ENCODE data around the gene DHRS2.
"Not testable (repeated sequence)": the region's sequence is repeated elsewhere in the genome, so short reads cannot be mapped to it uniquely, and the experiment has no call there.

Gene DHRS2

DNA sequence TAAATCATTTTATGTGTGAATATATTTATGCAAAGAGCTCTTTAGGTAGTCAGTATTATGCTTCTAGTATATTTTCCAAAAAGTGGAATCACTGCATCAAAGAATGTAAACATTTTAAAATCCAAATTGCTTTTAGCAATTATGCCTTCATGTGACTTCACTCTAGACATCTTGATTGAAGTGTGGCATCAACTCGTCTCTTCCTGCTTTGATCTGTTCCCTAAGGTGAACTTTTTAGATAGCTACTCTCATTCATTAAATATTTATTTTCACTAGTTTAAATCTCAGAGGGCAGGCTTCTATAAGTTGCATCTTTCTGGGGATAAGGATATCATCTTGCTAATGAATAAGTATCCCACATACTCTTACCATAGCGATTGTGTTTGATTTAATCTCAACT lies 39.2 kb downstream of the DHRS2 start:
- Histone ChIP-seq H3K27ac (no peak overlapping the region), H3K4me3 (no peak overlapping the region), H3K27me3 (no peaks in the 10 kb centered on the region), H3K36me3 (no peaks in the 10 kb centered on the region), H4K20me1 (no peaks in the 10 kb centered on the region), H3K4me1 (no peaks in the 10 kb centered on the region), H3K4me2 (no peak overlapping the region), H3K9me3 (no peaks in the 10 kb centered on the region), H3K9ac (no peak overlapping the region)
- TF ChIP-seq Cebpa-rat (IDR thresholded peaks at IDR 0.05) = no peak

DNA sequence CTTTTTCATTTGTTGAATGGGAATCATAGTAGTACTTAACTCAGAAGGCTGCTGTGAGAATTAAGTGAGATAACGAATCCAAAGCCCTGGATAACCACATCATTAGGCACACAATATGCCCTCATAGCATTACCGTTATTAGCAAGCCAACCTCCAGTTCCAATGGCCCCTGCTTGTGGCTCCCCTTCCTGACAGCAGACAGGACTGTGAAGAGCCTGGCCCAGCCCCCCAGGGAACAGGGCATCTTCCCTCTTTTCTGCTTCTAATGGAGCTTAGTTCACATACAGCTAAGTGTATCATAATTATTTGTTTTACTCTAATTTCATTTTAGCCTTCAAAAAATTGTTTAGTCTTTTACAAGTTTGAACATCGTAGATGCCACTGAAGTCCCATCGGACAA lies 39.7 kb downstream of the DHRS2 start:
- no peaks in the 10 kb centered on the region for H4K20me1 ChIP-seq
- H3K9ac ChIP-seq = no peak overlapping the region
- no peak overlapping the region for H3K4me3 ChIP-seq
- H3K27me3 ChIP-seq = no peaks in the 10 kb centered on the region
- H3K4me1 ChIP-seq = no peaks in the 10 kb centered on the region
- no peaks in the 10 kb centered on the region for H3K9me3 ChIP-seq
- no peak overlapping the region for H3K4me2 ChIP-seq
- no peak for TF ChIP-seq Cebpa-rat (IDR thresholded peaks at IDR 0.05)
- H3K36me3 ChIP-seq = no peaks in the 10 kb centered on the region
- no peak overlapping the region for H3K27ac ChIP-seq

DNA sequence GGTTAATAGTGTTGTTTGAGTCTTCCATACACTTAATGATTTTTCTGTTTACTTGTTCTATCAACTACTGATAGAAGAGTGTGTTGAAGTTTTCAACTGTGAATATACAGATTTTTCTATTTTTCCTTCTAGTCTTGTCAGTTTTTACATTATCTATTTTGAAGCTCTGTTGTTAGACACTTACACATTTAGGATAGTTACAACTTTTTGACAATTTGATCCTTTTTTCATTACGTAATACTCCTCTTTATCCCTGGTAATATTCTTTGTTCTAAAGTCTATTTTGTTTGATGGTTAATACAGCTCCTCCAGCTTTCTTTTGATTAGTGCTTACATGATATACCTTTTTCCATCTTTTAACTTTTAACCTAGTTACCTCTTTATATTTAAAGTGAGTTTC lies 45.2 kb downstream of the DHRS2 start:
- H3K36me3 ChIP-seq = no peaks in the 10 kb centered on the region
- no peak overlapping the region for H3K27ac ChIP-seq
- H3K4me1 ChIP-seq = no peaks in the 10 kb centered on the region
- no peaks in the 10 kb centered on the region for H3K27me3 ChIP-seq
- no peak overlapping the region for H3K4me2 ChIP-seq
- TF ChIP-seq Cebpa-rat (IDR thresholded peaks at IDR 0.05) = no peak
- no peaks in the 10 kb centered on the region for H3K9me3 ChIP-seq
- H3K4me3 ChIP-seq = no peak overlapping the region
- H4K20me1 ChIP-seq = no peaks in the 10 kb centered on the region
- H3K9ac ChIP-seq = no peak overlapping the region

DNA sequence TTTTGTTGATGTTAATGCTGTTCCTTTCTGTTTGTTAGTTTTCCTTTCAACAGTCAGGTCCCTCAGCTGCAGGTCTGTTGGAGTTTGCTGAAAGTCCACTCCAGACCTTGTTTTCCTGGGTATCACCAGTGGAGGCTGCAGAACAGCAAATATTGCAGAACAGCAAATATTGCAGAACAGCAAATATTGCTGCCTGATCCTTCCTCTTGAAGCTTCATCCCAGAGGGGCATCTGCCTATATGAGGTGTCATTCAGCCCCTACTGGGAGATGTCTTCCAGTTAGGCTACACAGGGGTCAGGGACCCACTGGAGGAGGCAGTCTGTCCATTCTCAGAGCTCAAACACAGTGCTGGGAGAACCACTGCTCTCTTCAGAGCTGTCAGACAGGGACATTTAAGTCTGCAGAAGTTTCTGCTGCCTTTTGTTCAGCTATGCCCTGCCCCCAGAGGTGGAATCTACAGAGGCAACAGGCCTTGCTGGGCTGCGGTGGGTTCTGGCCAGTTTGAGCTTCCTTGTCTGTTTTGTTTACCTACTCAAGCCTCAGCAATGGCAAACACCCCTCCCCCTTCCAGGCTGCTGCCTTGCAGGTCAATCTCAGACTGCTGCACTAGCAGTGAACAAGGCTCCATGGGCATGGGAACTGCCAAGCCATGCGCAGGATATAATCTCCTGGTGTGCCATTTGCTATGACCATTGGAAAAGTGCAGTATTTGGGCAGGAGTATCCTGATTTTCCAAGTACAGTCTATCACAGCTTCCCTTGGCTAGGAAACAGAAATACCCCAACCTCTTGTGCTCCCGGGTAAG lies 53.7 kb downstream of the DHRS2 start:
- not testable (repeated sequence) for H4K20me1 ChIP-seq, H3K9me3 ChIP-seq, H3K27me3 ChIP-seq, H3K4me2 ChIP-seq, H3K4me1 ChIP-seq, H3K4me3 ChIP-seq, H3K9ac ChIP-seq, H3K36me3 ChIP-seq, H3K27ac ChIP-seq

DNA sequence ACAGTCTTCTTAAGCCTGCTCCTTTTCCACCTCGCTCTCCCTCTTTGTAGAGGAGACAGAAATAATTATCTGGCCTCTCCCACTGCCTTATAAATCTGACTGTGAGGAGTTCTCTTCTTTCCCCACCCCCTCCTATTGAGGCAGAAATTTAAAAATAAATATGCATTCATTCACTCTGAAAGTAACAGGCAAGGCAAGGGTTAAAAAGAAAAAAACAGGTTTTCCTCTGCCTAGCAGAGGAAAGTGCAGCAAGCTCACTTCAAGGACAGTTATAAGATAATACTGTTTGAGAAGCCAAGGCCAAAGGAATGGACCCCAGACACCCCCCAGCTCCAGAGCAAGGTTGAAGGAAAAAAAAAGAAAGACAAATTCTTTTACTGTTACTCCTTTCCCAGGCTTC lies 56.3 kb downstream of the DHRS2 start:
- Histone ChIP-seq H3K9me3 (no peaks in the 10 kb centered on the region), H3K27me3 (peaks cover 13% of the 10 kb centered on the region; the same call in 1 of the 2 replicates), H3K9ac (no peak overlapping the region), H3K4me2 (no peak overlapping the region), H3K36me3 (no peaks in the 10 kb centered on the region), H3K4me3 (no peak overlapping the region), H3K4me1 (no peaks in the 10 kb centered on the region), H4K20me1 (no peaks in the 10 kb centered on the region), H3K27ac (no peak overlapping the region)
- no peak for TF ChIP-seq Cebpa-rat (IDR thresholded peaks at IDR 0.05)

DNA sequence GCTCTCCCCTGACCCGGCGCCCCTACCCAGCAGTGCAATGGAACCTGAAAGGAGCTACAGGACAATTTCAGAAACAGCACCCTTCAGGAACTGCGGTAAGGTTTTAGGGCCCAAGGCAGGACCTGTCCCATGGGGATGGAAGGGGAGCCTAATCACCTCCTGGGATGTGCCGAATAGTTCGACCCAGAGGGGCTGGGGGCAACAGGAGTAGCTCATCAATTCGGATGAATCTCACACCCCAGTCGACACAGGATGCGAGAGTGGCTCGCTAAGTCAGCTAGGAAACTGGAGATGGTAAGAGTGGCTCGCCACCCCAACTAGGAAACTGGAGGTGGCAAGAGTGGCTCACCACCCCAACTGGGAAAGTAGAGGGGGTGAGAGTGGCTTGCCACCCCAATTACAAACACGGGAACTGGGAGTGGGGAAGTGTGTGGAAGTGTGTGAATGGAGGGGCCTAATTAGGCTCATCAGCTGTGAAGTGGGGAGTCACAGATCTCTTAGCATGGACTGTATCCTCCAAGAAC lies 57.1 kb downstream of the DHRS2 start:
- Histone ChIP-seq H3K4me2 (no peak overlapping the region), H3K9me3 (no peaks in the 10 kb centered on the region), H4K20me1 (no peaks in the 10 kb centered on the region), H3K27ac (no peak overlapping the region), H3K9ac (no peak overlapping the region), H3K4me3 (no peak overlapping the region), H3K4me1 (no peaks in the 10 kb centered on the region), H3K36me3 (no peaks in the 10 kb centered on the region), H3K27me3 (peaks cover 13% of the 10 kb centered on the region; the same call in 1 of the 2 replicates)
- TF ChIP-seq Cebpa-rat (IDR thresholded peaks at IDR 0.05) = no peak

DNA sequence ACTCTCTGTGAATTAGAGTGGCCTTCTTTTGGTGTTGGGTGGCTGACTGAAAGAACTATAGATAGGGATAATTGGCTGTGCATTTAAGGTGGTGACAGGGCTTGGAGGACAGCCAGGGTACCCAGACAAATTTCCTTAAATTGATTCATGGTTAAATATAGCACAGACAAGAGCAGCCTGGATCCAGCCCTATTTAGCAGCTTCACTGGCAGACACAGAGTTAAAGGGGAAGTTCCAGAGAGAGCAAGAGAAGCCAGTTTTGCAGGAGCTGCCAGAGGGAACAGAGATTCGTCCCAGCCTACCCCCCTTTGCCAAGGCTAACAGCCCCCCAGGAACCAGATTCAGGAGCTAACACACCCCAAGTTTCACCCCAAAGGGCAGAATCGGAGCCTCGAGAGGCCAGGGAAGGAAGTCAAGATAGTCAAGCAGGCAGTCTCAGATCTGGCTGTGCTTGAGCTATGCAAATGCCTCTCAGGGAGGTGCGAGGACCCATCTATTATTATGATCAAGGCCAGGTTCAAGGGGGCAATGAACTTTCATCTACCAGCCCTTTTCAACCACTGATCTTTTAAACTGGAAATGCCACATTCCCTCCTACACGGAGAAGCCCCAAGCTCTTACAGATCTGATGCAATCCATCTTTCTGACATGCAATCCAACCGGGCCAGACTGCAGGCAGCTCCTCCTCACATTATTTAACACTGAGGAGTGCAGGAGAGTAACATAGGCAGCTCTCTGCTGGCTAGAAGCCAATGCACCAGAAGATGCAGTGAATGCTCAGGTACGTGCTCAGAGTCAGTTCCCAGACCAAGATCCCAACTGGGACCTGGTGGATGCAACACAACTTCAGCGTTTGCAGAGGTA lies 58.2 kb downstream of the DHRS2 start:
- no peak for TF ChIP-seq Cebpa-rat (IDR thresholded peaks at IDR 0.05)
- H3K27me3 ChIP-seq = peaks cover 13% of the 10 kb centered on the region; the same call in 1 of the 2 replicates
- H3K9me3 ChIP-seq = no peaks in the 10 kb centered on the region
- H3K4me3 ChIP-seq = no peak overlapping the region
- no peaks in the 10 kb centered on the region for H3K36me3 ChIP-seq
- no peak overlapping the region for H3K9ac ChIP-seq
- no peak overlapping the region for H3K27ac ChIP-seq
- H4K20me1 ChIP-seq = no peaks in the 10 kb centered on the region
- no peak overlapping the region for H3K4me2 ChIP-seq
- no peaks in the 10 kb centered on the region for H3K4me1 ChIP-seq

Measured in BLaER1 (cell line).